Spinal cord (tissue), 10 donors: Measurements from ENCODE around the gene FADS2. TPM values are rescaled to one million over a fixed set of nuclear protein-coding genes. Genes with fewer than 3 reads are reported as not detected.

ENCODE experiments used
- DNase-seq, 6 donors: peaks; one replicate each; pipeline versions ENCODE4 v3.0.0 to v3.0.0-alpha.2; 2013 to 2015; ENCODE audit warnings: low spot score in 6 of 6, low read depth in 4 of 6
- H3K27ac ChIP-seq: one replicate; pipeline ENCODE4 v1.5.1; 2013; ENCODE audit warnings: low read depth, low read length, control low read depth
- H3K27me3 ChIP-seq: one replicate; pipeline ENCODE4 v1.6.1; 2013; ENCODE audit warnings: low read length; ENCODE audit not compliant: control insufficient read depth, insufficient read depth
- H3K36me3 ChIP-seq: one replicate; pipeline ENCODE4 v1.6.1; 2013; ENCODE audit warnings: low read length; ENCODE audit not compliant: control insufficient read depth, insufficient read depth
- H3K4me1 ChIP-seq: one replicate; pipeline ENCODE4 v1.6.1; 2013; ENCODE audit warnings: low read length; ENCODE audit not compliant: control insufficient read depth, insufficient read depth
- H3K4me3 ChIP-seq: one replicate; pipeline ENCODE4 v1.5.1; 2013; ENCODE audit warnings: low read depth, low read length, control low read depth
- H3K9me3 ChIP-seq: one replicate; pipeline ENCODE4 v1.6.1; 2013; ENCODE audit warnings: low read length; ENCODE audit not compliant: control insufficient read depth, insufficient read depth
- WGBS: methylation state at CpG from one replicate; pipeline ENCODE4 v1.1.5; 2013; ENCODE audit warnings: missing lambda C conversion rate; ENCODE audit not compliant: insufficient coverage; 5-methylcytosine and 5-hydroxymethylcytosine counted together
- polyA plus RNA-seq, 2 donors: library from polyadenylated mRNA; unstranded; fragments of 120-200 nt; gene quantifications; one replicate each; pipeline ENCODE4 v1.2.1, GENCODE V29; 2013; ENCODE audit not compliant: insufficient read length in 2 of 2
- total RNA-seq, 2 donors: library from RNA; depleted of rRNA in 1 of 2; stranded (reverse); fragments of 120-200 nt in 1 of 2; fragments of >200 nt in 1 of 2; gene quantifications; one replicate each; pipeline versions ENCODE4 v1.2.3 to v1.2.4, GENCODE V29; 2013 to 2014
- donor health status: healthy.

FADS2 gene
- total and polyA plus RNA-seq, 4 donors: 125 to 452 (median 293) TPM

GRCh38 chr11:61817471-61818202 is 10.5 kb upstream of the FADS2 start:
- Histone ChIP-seq H3K27ac (peak overlapping the region; percentile 96), H3K36me3 (peaks cover 17% of the 10 kb centered on the region), H3K4me1 (peaks cover 33% of the 10 kb centered on the region), H3K9me3 (no peaks in the 10 kb centered on the region), H3K4me3 (peak overlapping the region; percentile 55), H3K27me3 (no peaks in the 10 kb centered on the region)
- DNase-seq: no peak
- WGBS: 43% methylated on average over 3 of the region's 6 CpGs

- Histone ChIP-seq H3K9me3 (no peaks in the 10 kb centered on the region), H3K27me3 (no peaks in the 10 kb centered on the region), H3K27ac (no peak overlapping the region), H3K36me3 (no peaks in the 10 kb centered on the region), H3K4me3 (no peak overlapping the region), H3K4me1 (peaks cover 20% of the 10 kb centered on the region)
- DNase-seq: no peak
- no CpG with 5 or more reads among the region's 2 CpGs for WGBS
Measured at GRCh38 chr11:61820174-61820573, 7.9 kb upstream of the FADS2 start.

GRCh38 chr11:61826930-61827570 is 1.1 kb upstream of the FADS2 start:
- WGBS: 2% methylated on average over 19 of the region's 23 CpGs
- Histone ChIP-seq H3K4me3 (peak overlapping the region; percentile 97), H3K36me3 (peaks cover 7% of the 10 kb centered on the region), H3K4me1 (peaks cover 47% of the 10 kb centered on the region), H3K27me3 (no peaks in the 10 kb centered on the region), H3K27ac (peak overlapping the region; percentile 98), H3K9me3 (no peaks in the 10 kb centered on the region)
- peak in 1 of 6 donors; percentile 89 for DNase-seq

GRCh38 chr11:61828379-61828628 is 204 bp downstream of the FADS2 start:
- Histone ChIP-seq H3K27me3 (no peaks in the 10 kb centered on the region), H3K36me3 (peaks cover 15% of the 10 kb centered on the region), H3K4me3 (peak overlapping the region; percentile 97), H3K9me3 (no peaks in the 10 kb centered on the region), H3K27ac (peak overlapping the region; percentile 98), H3K4me1 (peaks cover 58% of the 10 kb centered on the region)
- under 1% methylated on average over 16 of the region's 16 CpGs for WGBS
- no peak for DNase-seq

DNA sequence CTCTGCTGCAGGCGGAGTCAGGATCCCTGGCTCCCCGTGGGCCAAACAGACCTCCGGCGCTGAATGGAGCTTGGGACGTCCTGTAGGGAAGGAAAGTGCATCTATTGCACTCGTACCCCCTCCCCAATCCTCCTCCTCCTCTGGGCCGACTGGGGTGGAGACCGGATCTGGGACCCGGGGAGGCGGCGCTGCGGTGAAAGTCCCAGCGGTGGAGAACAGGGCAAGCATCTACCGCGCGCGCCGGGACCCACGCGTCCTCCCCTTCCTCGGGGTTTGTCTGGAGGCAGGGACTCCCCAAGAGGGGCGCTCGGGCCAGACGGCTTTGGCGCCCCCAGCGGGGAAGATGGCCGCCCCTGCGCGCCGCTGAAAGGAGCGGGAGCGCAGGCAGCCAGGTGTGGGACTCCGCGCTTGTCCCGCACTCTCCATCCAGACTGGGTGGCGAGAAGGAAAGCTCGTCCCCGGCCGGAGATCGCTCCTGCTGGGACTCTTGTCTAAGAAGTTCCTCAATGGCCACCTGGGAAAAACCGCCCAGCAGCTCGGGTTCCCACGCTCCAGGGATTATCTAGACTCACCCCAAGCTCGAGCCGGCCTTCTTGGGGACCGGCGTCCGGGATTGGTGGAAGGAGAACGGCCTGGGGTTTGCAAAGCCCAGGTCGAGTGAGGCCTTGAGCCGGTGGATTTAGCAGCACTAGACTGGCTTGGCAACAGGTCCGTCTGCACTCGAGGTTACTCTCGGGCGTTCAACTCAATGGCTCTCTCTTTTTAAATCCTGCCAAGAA is 718 bp downstream of the FADS2 start:
- H3K4me3 ChIP-seq: peak overlapping the region; percentile 97
- peaks cover 19% of the 10 kb centered on the region for H3K36me3 ChIP-seq
- H3K9me3 ChIP-seq: no peaks in the 10 kb centered on the region
- WGBS: 0% methylated on average over 50 of the region's 55 CpGs
- no peaks in the 10 kb centered on the region for H3K27me3 ChIP-seq
- peak overlapping the region; percentile 98 for H3K27ac ChIP-seq
- H3K4me1 ChIP-seq: peaks cover 63% of the 10 kb centered on the region
- DNase-seq: peak in 2 of 6 donors; percentile 83 to 84

DNA sequence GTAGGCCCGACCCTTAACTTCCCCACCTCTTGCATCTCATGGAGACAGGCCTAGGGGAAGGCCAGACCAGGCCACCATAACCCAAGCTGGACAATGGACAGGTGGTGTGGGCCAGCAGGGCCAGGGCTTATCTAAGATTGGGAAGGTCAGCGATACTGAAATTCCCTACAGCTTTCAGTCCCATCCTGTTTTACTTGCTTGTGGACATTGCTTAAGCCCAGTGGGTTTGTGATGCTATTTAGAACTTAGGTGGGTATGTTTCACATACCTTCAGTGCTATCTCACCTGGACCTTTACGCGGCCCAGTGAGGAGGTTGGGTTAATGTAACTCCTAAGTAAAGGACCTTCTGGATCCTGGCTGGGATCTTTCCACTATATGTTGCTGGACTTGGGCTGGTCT is 1.7 kb downstream of the FADS2 start:
- Histone ChIP-seq H3K9me3 (no peaks in the 10 kb centered on the region), H3K4me1 (peaks cover 73% of the 10 kb centered on the region), H3K27ac (peak overlapping the region; percentile 98), H3K36me3 (peaks cover 25% of the 10 kb centered on the region), H3K4me3 (peak overlapping the region; percentile 97), H3K27me3 (no peaks in the 10 kb centered on the region)
- no CpG with 5 or more reads among the region's 4 CpGs for WGBS
- no peak for DNase-seq

DNA sequence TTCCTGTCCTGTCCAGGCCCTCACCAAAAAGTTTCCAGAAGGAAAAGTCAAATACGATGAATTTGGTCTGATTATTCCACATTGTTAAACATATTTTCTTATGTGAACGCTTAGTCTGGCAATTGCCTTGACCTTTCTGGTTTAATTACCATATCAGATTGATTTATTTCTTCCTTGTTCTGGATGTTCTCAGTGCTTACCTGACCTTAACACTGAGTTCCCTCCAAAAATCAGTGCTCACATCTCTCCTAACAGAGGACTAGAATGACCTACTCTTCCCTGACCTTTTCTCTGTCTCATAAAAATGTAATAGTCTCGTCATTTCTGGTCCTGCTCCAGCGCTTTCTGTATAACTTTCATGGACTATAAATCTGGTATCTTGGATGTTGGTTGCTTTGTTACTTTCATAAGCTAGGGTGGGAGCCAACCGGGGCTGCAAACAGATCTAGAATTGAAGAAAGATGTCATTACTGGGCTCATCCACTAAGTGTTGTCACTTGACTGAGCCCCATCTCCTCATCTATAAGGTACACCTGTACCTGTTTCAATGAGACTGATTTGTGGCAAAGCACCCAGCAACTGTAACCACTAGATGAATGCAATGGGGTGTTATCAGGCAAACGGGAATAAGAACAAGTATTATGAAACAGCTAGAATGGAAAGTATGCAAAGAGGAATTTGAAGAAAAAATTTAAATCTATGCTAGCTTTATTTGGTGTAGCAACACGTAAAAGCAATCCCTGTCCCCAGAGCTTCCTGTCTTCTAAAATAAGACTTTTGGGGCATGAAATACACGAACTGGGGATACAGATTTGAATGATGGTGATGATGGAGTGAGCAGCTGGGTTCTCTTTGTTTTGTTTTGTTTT is 2.4 kb downstream of the FADS2 start:
- WGBS: 23% methylated on average over 3 of the region's 8 CpGs
- Histone ChIP-seq H3K36me3 (peaks cover 25% of the 10 kb centered on the region), H3K27ac (peak overlapping the region; percentile 98), H3K4me3 (peak overlapping the region; percentile 97), H3K9me3 (no peaks in the 10 kb centered on the region), H3K4me1 (peaks cover 80% of the 10 kb centered on the region), H3K27me3 (no peaks in the 10 kb centered on the region)
- no peak for DNase-seq

DNA sequence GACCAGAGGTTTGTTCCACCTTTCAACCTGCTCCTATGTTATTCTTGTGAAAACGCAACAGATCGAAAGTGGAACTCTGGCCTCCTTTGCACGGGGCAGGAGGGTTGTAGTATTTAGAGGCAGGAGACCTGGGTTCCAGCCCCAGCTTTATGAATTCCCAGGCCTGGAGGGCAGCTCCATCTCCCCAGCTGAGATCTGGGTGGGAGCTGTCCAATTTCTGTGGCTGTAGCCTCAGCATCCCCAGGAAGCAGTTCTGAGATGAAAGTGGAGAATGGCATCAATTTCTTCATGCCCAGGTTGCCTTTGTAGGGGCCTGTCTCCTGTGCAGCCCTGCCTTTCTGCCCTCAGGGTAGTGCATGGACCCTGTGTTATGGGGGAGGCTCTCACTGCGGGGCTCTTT is 4.1 kb downstream of the FADS2 start:
- WGBS: 78% methylated on average over 3 of the region's 4 CpGs
- peaks cover 69% of the 10 kb centered on the region for H3K4me1 ChIP-seq
- H3K9me3 ChIP-seq: no peaks in the 10 kb centered on the region
- H3K27ac ChIP-seq: no peak overlapping the region
- no peak overlapping the region for H3K4me3 ChIP-seq
- no peak for DNase-seq
- peaks cover 27% of the 10 kb centered on the region for H3K36me3 ChIP-seq
- no peaks in the 10 kb centered on the region for H3K27me3 ChIP-seq

DNA sequence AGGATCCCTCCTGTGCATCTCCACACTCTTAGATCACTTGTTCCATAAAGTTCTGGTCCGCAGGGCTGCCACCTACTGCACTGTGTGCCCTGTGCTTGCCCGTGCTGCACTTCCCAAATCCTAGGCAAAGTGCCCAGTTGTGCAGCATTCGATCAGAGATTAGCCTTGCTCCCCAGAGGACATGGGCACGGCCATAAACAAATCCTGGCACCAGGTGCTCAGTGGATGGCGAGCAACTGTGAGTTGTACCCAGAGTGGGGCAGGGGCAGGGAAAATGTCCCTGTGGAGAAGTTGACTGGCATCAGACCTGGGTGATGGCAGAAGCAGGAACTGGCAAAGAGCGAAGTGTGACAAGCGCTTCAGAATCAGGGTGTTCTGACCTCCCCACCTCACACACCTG is 4.7 kb downstream of the FADS2 start:
- DNase-seq: no peak
- Histone ChIP-seq H3K36me3 (peaks cover 32% of the 10 kb centered on the region), H3K27me3 (no peaks in the 10 kb centered on the region), H3K4me1 (peaks cover 70% of the 10 kb centered on the region), H3K27ac (peak overlapping the region; percentile 88), H3K9me3 (no peaks in the 10 kb centered on the region), H3K4me3 (no peak overlapping the region)
- 42% methylated on average over 5 of the region's 7 CpGs for WGBS
